Raji (cell line): Measurements from ENCODE around the gene NKAIN2.

Source experiments
- POLR2A ChIP-seq: IDR thresholded peaks from 2 replicates; pipeline ENCODE4 v1.6.1; 2011; ENCODE audit warnings: low read depth, low read length, control low read depth; ENCODE audit not compliant: insufficient read depth

Gene NKAIN2

DNA sequence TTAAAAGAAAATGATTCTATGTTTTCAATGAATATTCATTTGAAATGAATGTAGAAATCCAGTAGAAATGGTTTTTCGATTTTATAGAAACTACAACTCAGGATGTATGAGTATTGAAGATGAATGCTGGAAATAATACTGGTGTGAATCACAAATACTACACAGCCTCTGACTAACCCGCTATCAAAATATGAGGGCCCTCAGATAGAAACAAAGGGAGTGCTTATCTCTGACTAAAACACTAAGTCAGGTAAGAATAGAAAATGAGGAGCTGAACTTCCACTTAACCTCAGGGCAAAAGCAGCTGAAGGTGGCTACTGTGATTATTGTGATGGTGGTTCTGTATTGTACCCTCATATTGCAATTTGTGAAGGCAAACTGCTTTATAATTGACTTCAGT, 937.7 kb downstream of the NKAIN2 start:
- TF ChIP-seq POLR2A, result no peak

DNA sequence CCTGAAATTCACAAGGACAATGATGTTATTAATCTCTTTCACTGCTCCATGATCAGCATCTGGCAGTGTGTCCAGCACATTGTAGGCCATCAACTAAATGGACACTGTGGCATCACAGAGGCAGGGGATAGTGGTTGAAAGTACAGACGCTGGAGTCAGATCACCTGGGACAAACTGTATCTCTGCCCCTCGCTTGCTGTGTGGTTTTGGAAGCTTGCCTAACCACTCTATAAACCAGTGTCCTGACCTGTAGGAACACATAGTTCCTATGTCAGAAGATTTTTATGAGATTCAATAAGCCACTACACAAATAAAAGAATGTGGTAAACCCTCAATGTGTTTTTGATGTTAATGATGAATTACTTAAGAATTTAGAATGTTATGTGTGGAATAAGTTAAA, 939.3 kb downstream of the NKAIN2 start:
- no peak for TF ChIP-seq POLR2A

DNA sequence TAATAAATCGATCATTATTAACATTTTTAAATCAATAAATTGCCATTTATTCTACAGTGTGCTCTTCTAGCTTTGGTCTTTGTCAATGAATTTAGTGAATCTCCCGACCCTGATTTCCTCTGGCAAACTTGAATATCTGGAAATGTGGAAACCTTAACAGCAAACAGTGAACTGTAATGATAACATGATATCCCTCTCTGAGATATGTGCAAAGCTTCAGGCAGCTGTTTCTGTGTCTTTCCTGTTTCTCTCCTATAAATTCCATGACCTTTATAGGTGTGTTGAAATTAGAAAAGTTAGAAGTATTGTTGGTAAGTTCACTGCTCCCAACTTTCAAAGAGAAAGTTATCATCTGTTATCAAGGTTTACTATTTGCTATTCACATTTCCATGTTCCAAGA, 939.8 kb downstream of the NKAIN2 start:
- no peak for TF ChIP-seq POLR2A

DNA sequence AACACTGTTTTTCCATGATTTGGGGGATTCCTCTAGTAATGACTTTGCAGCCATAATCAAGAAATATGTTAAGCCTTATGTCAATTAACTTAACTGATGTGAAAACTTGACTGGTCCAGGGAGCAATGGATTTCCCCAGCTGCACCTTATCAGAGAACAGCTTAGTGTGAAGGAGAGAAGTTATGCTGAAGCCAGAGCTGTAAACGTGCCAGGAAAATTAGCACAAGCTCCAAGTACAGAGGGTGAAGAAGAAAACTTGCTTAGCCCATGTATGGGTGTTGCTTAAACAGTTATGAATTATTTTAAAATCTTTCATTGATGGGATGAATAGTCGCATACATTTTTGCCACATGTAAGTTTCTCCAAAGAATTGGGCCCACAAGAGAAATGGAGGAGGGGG, 943.7 kb downstream of the NKAIN2 start:
- TF ChIP-seq POLR2A, result no peak

DNA sequence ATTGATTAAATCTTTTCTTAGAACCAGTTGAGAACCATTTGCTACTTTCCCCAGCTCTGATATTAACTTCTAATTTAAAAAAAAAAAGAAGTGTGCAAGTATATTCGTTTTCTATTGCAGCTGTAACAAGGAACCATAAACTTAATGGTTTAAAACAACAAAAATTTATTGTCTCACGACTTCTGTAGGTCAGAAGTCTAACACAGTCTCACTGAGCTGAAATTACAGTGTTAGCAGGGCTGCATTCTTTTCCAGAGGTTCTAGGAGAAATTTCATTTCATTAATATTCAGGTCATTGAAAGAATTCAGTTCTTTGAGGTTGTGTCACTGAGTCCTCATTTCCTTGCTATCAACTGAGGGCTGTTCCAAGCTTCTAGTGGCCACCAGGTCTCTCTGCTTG, 945.1 kb downstream of the NKAIN2 start:
- TF ChIP-seq POLR2A, result no peak

DNA sequence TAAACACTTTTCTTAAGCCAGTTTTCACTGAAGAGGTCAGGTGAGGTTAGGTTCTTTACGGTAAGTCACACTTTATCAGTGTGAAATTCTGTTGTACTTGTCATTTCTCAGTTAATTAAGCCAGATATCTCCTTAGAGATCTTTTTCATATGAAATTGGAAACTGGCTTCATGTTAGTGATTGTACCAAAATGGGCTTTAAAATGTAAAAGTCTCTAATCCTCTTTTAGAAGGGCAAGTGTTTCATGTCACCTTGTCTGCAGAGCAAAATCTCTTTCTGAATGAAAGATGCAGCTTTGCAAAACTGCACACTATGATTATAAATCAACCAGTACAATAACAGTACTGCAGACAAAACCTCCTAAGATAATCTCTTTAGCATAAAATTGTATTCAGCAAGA, 949.3 kb downstream of the NKAIN2 start:
- no peak for TF ChIP-seq POLR2A

DNA sequence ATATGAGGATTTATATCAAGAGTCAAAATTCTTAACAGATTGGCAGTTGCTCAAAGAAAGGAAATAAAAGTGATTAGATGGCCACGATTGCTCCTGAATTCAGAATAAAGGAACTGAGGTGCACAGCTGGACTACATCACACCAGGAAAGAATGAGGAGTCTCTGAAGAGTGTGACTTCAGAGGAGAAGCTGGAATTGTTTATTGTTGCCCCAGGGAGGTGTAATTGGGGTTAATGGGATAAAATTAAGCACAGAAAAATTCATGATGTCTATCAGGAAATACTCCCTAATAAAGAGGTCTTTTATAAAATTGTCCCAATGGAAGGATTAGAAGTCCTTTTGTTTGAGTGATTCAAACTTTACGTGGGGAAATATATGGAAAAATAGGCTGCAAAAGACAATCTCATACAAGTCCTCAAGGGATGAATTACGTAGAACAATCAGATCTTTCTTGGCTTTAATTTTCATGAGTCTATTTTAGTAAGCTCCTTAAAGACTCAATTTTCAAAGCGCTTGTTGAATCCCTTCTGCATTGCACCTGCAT, 950.0 kb downstream of the NKAIN2 start:
- no peak for TF ChIP-seq POLR2A

DNA sequence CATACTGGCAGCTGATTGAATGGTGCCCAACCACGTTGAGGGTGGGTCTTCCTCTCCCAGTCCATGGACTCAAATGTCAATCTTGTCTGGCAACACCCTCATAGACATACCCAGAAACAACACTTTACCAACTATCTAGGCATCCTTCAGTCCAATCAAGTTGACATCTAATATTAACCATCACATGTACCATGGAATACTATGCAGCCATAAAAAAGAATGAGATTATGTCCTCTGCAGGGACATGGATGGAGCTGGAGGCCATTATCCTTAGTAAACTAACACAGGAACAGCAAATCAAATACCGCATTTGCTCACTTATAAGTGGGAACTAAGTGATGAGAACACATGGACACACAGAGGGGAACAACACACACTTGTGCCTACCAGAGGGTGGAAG, 951.7 kb downstream of the NKAIN2 start:
- TF ChIP-seq POLR2A, result no peak

DNA sequence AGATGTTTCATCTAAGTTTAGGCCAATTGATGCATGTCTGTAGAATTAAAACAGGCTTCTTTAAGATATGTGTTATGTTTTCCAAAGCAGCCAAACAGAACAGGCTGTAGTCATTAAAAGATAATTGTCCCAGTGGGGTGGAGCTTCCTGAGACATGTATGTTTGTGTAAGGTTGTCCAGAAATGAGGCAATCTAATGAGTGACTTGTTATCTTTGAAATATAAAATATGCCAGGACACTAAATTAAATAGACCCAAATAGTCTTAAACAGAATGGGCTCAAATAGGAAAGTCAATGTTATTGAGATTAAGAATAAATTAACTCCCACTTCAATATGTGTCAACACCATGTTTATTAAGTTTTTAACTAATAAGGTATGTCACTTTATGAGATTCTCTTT, 953.9 kb downstream of the NKAIN2 start:
- no peak for TF ChIP-seq POLR2A

DNA sequence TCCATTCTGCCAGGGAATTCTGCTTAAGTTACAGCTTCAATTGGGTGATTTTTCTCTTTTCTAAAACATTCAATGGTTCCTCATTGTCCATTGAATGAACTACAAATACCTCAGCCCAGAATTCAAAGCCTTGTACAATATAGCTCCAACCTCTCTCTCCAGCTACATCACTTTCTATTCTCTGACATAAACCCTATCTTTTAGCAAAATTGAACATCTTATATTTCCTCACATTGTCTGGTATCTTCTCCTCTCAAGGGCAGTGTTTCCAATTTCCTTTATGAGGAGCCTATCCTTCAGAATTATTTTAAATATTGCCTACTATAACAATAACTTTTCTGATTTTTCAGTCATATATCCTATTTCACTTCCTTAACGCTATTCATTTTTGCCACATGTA, 955.0 kb downstream of the NKAIN2 start:
- TF ChIP-seq POLR2A, result no peak

DNA sequence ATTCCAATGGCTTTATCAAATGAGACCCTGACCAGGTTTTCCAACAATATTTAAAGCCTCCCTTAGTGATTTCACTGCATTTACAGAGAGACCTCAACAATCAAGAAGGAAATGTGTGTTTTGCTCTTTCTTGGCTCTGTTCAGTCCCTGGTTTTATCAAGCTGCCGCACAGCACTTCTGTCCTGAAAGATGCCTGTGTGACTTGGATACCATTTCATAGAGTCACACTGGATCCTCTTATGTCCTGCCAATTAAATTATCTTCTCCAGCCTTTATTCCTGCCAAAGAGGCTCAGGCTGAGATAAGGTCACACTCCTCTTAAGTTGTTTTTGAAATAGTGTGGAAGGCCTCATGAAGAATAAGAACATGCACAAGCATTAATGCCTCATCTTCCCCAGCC, 961.6 kb downstream of the NKAIN2 start:
- TF ChIP-seq POLR2A, result no peak

DNA sequence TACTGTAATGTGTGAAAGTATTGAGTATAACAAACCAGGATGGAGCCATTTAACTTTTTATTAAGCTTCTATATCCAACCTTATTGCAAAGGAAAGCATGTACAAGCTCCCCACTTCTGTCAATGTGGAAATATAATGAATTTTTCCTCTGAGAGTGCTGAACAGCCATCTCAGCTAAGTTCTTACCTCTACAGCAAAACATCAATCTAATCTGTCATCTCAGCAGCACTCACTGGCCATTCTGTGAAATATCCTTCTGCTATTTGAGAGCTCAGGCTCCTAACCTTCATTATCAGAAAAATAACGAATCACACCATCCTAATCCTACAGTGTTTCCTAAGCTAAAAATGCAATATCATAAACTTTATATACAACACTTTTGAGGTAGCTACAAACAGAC, 964.6 kb downstream of the NKAIN2 start:
- TF ChIP-seq POLR2A, result no peak

DNA sequence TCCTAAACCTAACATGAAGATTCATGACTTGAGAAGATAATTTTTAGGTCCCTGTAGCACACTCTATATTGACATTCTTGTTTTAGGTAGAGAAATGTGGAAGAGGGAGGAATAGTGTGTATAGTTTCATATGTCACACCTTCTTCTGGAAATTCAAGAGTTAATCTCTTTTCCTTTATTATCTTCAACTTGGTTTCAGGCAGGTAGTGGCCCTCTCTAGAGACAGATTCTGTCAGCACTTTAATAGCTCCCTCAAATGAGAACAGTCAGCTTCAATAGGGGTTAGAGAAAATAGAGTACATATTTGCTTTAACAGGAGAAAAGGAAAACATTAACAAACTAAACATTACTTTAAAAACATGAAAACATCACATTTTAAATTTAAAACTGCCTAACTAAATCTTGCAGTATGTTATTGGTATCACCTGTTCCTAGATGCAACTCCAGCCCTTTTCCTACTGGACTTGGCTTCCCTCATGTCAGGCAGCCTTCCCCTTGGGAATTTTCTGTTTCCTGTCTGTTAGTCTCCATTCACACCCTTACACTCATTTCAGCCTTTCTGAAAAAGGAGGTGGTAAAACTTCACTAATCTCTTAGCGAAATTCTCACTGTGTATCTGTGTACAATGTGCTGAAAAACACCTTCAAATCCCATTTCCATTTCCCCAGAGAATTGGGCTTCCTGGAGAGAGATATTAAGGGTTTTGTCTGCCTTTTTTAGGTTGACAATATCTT, 966.3 kb downstream of the NKAIN2 start:
- TF ChIP-seq POLR2A, result no peak

DNA sequence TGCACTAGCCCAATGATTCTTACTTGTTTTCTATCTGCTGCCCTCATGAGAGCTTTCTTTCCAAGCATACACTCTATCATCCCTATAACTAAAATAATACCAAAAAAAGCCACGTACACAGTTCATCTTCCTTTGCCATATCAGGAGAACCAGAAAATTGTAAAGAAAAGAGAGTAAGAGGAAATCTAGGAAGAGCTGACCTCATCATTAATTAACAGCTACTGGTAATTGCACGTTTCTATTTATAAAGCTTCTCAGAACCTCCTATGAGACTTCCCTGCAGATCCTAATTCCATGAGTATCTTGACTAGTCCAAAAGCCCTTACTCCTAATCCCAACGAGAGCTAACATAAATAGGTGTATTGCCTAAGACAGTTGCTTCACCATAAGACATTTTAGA, 967.1 kb downstream of the NKAIN2 start:
- TF ChIP-seq POLR2A, result no peak

DNA sequence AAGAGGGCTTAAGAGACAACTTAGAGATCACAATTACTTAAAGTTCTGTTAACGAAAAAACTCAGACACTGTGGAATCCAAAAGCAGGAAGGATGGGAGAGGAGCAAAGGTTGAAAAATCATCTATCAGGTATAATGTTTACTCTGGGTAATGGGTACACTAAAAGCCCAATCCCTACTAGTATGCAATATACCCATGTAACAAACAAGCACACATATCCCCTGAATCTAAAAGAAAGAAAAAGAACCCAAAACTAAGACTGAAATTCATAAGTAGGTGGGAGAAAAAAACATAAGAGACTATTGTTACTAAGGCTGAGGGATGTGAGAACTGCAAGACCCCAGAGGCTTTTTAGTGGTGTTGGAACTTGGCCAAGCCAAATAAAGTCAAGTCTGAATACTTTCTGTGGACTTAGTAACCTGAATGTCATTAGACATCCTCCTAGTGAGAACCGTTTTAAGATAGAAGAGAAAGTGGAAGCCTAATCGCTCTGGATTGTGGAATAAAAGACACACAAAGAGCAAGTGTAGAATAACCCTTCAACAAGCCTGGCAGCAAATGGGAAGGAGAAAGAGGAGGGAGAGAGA, 969.2 kb downstream of the NKAIN2 start:
- no peak for TF ChIP-seq POLR2A

DNA sequence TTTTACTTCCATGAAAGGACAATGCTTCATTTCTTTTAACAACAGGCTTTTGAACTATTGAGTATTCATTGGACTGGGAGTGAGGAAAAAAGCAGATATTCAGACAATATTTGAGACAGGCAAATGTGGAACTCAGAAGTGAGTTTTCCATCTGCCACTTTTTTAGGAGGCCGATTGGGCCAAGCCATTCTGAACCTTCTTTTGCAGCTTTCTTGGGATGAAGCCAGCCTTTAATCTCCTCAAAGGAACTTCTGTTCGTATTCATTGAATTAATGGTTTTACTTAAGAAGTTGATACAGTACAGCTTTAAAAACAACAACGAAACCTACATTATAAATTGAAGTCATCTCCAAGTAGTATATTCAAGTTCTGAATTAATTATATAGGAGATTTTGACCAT, 971.5 kb downstream of the NKAIN2 start:
- no peak for TF ChIP-seq POLR2A

DNA sequence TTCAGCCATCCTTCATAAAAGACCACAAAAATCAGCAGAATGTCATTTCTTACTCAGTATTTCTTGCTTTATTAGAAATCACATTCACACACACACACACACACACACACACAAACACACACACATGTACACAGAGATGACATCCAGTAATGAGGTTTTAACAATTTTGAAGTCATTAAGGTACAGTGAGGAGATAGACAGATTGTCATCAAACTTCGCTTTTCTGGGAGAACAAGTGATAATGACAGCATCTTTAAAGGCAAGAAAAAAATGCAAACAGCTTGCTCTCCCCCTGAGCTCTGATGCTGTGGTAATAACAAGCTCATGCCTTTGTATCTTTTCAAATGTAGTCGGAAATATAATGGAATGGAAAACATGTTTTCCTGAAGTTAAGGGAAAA, 974.2 kb downstream of the NKAIN2 start:
- TF ChIP-seq POLR2A, result no peak
